IMR-90 (cell line): ENCODE results near the gene COL5A3. TPM values are rescaled to one million over a fixed set of nuclear protein-coding genes. Genes with fewer than 3 reads are reported as not detected.

ENCODE experiments used
- ATAC-seq: fragments of 200-7000 bp; cut with Tn5 transposase; 2 replicates; pipeline ENCODE4 v1.9.1; 2020; ENCODE audit warnings: low read depth, mild to moderate bottlenecking, moderate library complexity
- BruUV-seq: library from RNA; stranded (reverse); fragments of 400-500 nt; replicated peaks from 2 replicates; lab custom pipeline; 2021; lab: Mats Ljungman, UMichigan
- CTCF ChIA-PET: fragments of 300-600 bp; formaldehyde crosslinking; extraction: SDS; loops from one replicate; lab custom pipeline; 2021; ENCODE audit warnings: antibody characterized with exemption; lab: Yijun Ruan, JAX
- POLR2A ChIA-PET: fragments of 300-600 bp; sonication (Branson Sonifier 250); formaldehyde crosslinking; loops from one replicate; lab custom pipeline; 2022; ENCODE audit warnings: antibody characterized with exemption; ENCODE audit not compliant: unreplicated experiment; lab: Charles Lee
- DNase-seq: peaks from one replicate; pipeline ENCODE4 v3.0.0; 2013
- H2AFZ ChIP-seq: replicated peaks from 2 replicates; pipeline ENCODE3; 2013; ENCODE audit warnings: low read length, mild to moderate bottlenecking; ENCODE audit not compliant: poor library complexity
- H2AK5ac ChIP-seq: 2 replicates; pipeline ENCODE4 v1.6.1; 2013; ENCODE audit warnings: low read depth, low read length, inconsistent platforms
- H2AK9ac ChIP-seq: replicated peaks from 2 replicates; pipeline ENCODE3; 2013; ENCODE audit warnings: mild to moderate bottlenecking, low read depth, low read length, moderate library complexity; ENCODE audit not compliant: poor library complexity
- H2BK120ac ChIP-seq: 2 replicates; pipeline ENCODE4 v1.6.1; 2013; ENCODE audit warnings: low read depth, low read length, inconsistent platforms
- H2BK15ac ChIP-seq: 3 replicates; pipeline ENCODE4 v1.6.1; 2013; ENCODE audit warnings: low read depth, low read length, inconsistent platforms
- H2BK20ac ChIP-seq: 2 replicates; pipeline ENCODE4 v1.6.1; 2013; ENCODE audit warnings: low read depth, mild to moderate bottlenecking, inconsistent platforms, low read length, moderate library complexity
- H2BK5ac ChIP-seq: 2 replicates; pipeline ENCODE4 v1.6.1; 2013; ENCODE audit warnings: mild to moderate bottlenecking, low read depth, low read length, inconsistent platforms; ENCODE audit not compliant: poor library complexity, severe bottlenecking
- H3K14ac ChIP-seq: replicated peaks from 2 replicates; pipeline ENCODE4 v1.6.1; 2013; ENCODE audit warnings: low read depth, low read length, inconsistent platforms
- H3K18ac ChIP-seq: 2 replicates; pipeline ENCODE4 v1.6.1; 2013; ENCODE audit warnings: low read depth, low read length, control low read depth
- H3K23ac ChIP-seq: 2 replicates; pipeline ENCODE4 v1.6.1; 2013; ENCODE audit warnings: low read depth, low read length, inconsistent platforms
- H3K27ac ChIP-seq: 2 replicates; pipeline ENCODE4 v1.5.1; 2013; ENCODE audit warnings: mild to moderate bottlenecking, control low read depth, low read length; ENCODE audit not compliant: insufficient read depth
- H3K27me3 ChIP-seq: 2 replicates; pipeline ENCODE4 v1.6.1; 2013; ENCODE audit warnings: low read length; ENCODE audit not compliant: control insufficient read depth, insufficient read depth
- H3K36me3 ChIP-seq: 2 replicates; pipeline ENCODE4 v1.6.1; 2013; ENCODE audit warnings: low read length, mixed read lengths; ENCODE audit not compliant: control insufficient read depth, insufficient read depth
- H3K4ac ChIP-seq: 2 replicates; pipeline ENCODE4 v1.6.1; 2013; ENCODE audit warnings: low read depth, low read length, inconsistent platforms
- H3K4me1 ChIP-seq: 2 replicates; pipeline ENCODE4 v1.6.1; 2013; ENCODE audit warnings: low read length, mixed read lengths; ENCODE audit not compliant: control insufficient read depth, insufficient read depth
- H3K4me2 ChIP-seq: 2 replicates; pipeline ENCODE4 v1.6.1; 2013; ENCODE audit warnings: low read depth, mild to moderate bottlenecking, control low read depth, low read length, moderate library complexity
- H3K4me3 ChIP-seq: 2 replicates; pipeline ENCODE4 v1.5.1; 2013; ENCODE audit warnings: low read depth, mild to moderate bottlenecking, control low read depth, low read length, moderate library complexity; ENCODE audit not compliant: insufficient read depth
- H3K56ac ChIP-seq: 2 replicates; pipeline ENCODE4 v1.6.1; 2013; ENCODE audit warnings: low read length, inconsistent platforms; ENCODE audit not compliant: insufficient read depth; ENCODE audit errors: extremely low read depth
- H3K79me1 ChIP-seq, 2 experiments: 2 replicates each; pipeline ENCODE4 v1.6.1; 2013; ENCODE audit warnings: low read length in 2 of 2, inconsistent platforms in 1 of 2, low read depth in 1 of 2
- H3K9ac ChIP-seq: 2 replicates; pipeline ENCODE4 v1.6.1; 2013; ENCODE audit warnings: low read depth, low read length, control low read depth
- H3K9me1 ChIP-seq: 2 replicates; pipeline ENCODE4 v1.6.1; 2013; ENCODE audit warnings: low read length, inconsistent platforms; ENCODE audit not compliant: insufficient read depth
- H3K9me3 ChIP-seq: 2 replicates; pipeline ENCODE4 v1.6.1; 2013; ENCODE audit warnings: low read length; ENCODE audit not compliant: control insufficient read depth, insufficient read depth
- H4K20me1 ChIP-seq: 2 replicates; pipeline ENCODE4 v1.6.1; 2013; ENCODE audit warnings: low read length, inconsistent platforms; ENCODE audit not compliant: insufficient read depth
- H4K5ac ChIP-seq: 2 replicates; pipeline ENCODE4 v1.6.1; 2013; ENCODE audit warnings: mild to moderate bottlenecking, low read depth, low read length, control low read depth
- H4K8ac ChIP-seq, 2 experiments: 2 replicates each; pipeline ENCODE4 v1.6.1; 2013; ENCODE audit warnings: low read depth in 2 of 2, low read length in 2 of 2, control low read depth in 1 of 2, inconsistent platforms in 1 of 2
- H4K91ac ChIP-seq: 2 replicates; pipeline ENCODE4 v1.6.1; 2013; ENCODE audit warnings: low read depth, low read length, inconsistent platforms; ENCODE audit not compliant: insufficient read depth
- CEBPB ChIP-seq: IDR thresholded peaks from 2 replicates; pipeline ENCODE4 v1.6.1; 2012; ENCODE audit warnings: low read depth, low read length, improper control_type of control experiment
- FOS ChIP-seq: fragments of 150-350 bp; IDR thresholded peaks from 2 replicates; pipeline ENCODE4 v1.6.1; 2016; ENCODE audit warnings: low read depth, low read length
- WGBS, 2 experiments: methylation state at CpG; one replicate each; pipeline versions ENCODE4 v1.1.5 to v1.1.7; 2013; ENCODE audit warnings: missing lambda C conversion rate in 2 of 2; ENCODE audit not compliant: insufficient read length in 1 of 2; ENCODE audit errors: extremely low coverage in 2 of 2; 5-methylcytosine and 5-hydroxymethylcytosine counted together
- dilution Hi-C: fragments of 300-500 bp; cut with HindIII; formaldehyde crosslinking; loops from one replicate; pipeline ENCODE4 v1.14.3; 2018; ENCODE audit warnings: low sequenced_read_pairs; ENCODE audit not compliant: unreplicated experiment
- in situ Hi-C: fragments of 300-500 bp; cut with MboI; formaldehyde crosslinking; loops from 3 replicates; pipeline ENCODE4 v1.14.3; 2019; ENCODE audit warnings: low sequenced_read_pairs, inconsistent platforms, mixed read lengths
- intact Hi-C: fragments of 100-400 bp; cut with micrococcal nuclease; formaldehyde crosslinking; loops from 2 replicates; pipeline ENCODE4 v1.10.0; 2022
- polyA plus RNA-seq, 3 experiments: library from polyadenylated mRNA; depleted of rRNA; stranded (reverse); fragments of >200 nt; gene quantifications; 2 replicates each; pipeline ENCODE4 v1.2.3, GENCODE V29; 2012; ENCODE audit warnings: low replicate concordance in 1 of 3
- total RNA-seq: library from RNA; depleted of rRNA; stranded (reverse); fragments of >200 nt; gene quantifications from 2 replicates; pipeline ENCODE4 v1.2.3, GENCODE V29; 2012

The COL5A3 gene
- total and polyA plus RNA-seq, 2 of the 4 experiments (the other 2 are of a cell fraction): 0.54 to 1.5 TPM

DNA sequence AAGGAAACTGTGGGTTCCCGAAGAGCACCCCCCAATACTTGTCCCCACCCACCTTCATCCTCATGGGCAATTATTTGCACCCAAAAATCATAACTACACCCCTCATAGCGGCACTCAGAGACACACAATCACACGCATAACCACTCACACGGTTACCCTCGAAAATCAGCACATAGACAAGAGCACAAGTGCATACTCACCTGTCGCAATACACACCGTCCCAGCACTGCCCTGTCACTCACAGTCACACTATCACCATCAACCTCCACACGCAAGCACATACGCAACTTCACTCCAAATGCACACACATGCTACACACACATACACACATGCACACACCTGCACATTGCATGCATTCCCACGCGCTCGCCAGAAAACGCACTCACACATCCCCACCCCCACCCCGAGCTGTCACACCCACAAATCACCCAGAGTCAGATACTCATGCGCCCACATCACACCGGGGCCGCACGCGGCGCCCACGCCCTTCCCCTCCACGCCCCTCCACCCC lies 535 bp downstream of the COL5A3 start:
- POLR2A ChIA-PET: no interaction called here
- Histone ChIP-seq H3K9me1 (peaks cover 19% of the 10 kb centered on the region), H4K5ac (no peak overlapping the region), H2AK5ac (peak overlapping the region; percentile 92), H3K9ac (no peak overlapping the region), H3K27me3 (no peaks in the 10 kb centered on the region), H3K4ac (peak overlapping the region; percentile 30), H3K14ac (no peak overlapping the region; the same call in 1 of the 2 replicates), H2AK9ac (no peak overlapping the region), H2BK5ac (no peak overlapping the region), H2AFZ (peak overlapping the region; percentile 84), H3K4me3 (peak overlapping the region; percentile 17; the same call in 1 of the 2 replicates), H4K91ac (no peak overlapping the region), H3K56ac (no peak overlapping the region), H3K4me2 (peak overlapping the region; percentile 87), H2BK15ac (no peak overlapping the region), H4K8ac (no peak overlapping the region), H3K23ac (peak overlapping the region; percentile 86; the same call in 1 of the 2 replicates), H3K36me3 (peaks cover 1% of the 10 kb centered on the region), H2BK20ac (no peak overlapping the region), H3K18ac (no peak overlapping the region), H3K27ac (no peak overlapping the region; the same call in 1 of the 2 replicates), H3K79me1 (peaks cover 2 to 9% of the 10 kb centered on the region in 2 experiments; a peak in 3 of 4 replicates), H3K4me1 (peaks cover 15% of the 10 kb centered on the region), H4K20me1 (peaks cover 14% of the 10 kb centered on the region), H2BK120ac (no peak overlapping the region), H3K9me3 (no peaks in the 10 kb centered on the region)
- CTCF ChIA-PET: interaction anchor here (1.3 kb wide), 2 partner anchors 10 to 18 kb away, joined by 4 read pairs; no protein-coding TSS in a partner anchor
- TF ChIP-seq FOS (no peak), CEBPB (peak; percentile 11; the same call in 1 of the 2 replicates)
- BruUV-seq: no TSS peak
- intact Hi-C loops: no loop called here
- 15% methylated on average over 12 of the region's 22 CpGs; no CpG with 5 or more reads in 1 of the 2 experiments for WGBS, 2 experiments
- ATAC-seq (no peak), DNase-seq (no peak)
- in situ Hi-C loops: no loop called here
- dilution Hi-C loops: no loop called here
